Activated naive CD4-positive, alpha-beta T cell treated with anti-CD3 and anti-CD28 coated beads, Interleukin-2, amount 50 U/mL, for 16 hours (primary cell): ENCODE results near the gene PLEKHH1.

Source experiments
- DNase-seq: peaks from one replicate; pipeline ENCODE4 v3.0.0-alpha.2; 2020

PLEKHH1 gene

DNA sequence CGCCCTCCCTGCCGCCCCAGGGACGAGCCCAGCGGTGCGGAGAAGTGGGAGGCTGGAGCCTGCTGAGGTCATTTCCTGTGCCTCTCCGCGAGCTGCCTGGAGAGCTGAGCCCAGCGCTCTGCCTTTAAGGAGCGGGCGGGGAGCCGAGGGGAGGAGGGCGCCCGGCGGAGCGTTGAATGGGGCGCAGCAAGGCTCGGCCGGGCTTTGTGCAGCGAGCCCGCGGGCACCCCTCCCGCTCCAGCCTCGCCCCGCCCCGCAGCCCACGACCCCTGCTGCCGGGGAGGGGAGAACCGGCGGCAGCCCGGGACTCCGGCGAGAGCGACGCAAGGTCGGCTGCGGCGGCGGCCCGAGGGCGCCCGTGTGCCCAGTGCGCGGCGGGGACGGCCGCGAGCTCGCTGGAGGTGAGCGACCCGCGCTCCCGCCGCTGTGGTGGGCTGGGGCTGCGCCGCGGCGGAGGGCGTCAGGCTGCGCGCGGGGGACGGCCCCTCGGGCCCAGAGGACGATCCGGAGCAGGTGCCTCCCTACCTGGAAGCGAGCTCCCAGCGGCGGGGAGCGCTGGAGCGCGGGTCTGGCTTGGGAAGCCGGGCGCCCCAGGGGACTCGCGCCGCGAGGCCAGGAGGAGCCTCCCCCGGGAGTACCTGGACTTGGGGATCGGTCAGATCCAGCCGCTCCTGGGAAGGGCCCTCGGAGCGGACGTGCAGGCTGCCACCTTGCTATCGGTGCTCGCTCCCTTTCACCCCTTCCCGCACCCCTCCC lies at the start of gene PLEKHH1:
TSS of gene PLEKHH1 (plus strand) at position 293 of the 756 bp plus-strand sequence. CDS start 8,578 bp downstream, outside the sequence.
- peak; percentile 63 for DNase-seq

DNA sequence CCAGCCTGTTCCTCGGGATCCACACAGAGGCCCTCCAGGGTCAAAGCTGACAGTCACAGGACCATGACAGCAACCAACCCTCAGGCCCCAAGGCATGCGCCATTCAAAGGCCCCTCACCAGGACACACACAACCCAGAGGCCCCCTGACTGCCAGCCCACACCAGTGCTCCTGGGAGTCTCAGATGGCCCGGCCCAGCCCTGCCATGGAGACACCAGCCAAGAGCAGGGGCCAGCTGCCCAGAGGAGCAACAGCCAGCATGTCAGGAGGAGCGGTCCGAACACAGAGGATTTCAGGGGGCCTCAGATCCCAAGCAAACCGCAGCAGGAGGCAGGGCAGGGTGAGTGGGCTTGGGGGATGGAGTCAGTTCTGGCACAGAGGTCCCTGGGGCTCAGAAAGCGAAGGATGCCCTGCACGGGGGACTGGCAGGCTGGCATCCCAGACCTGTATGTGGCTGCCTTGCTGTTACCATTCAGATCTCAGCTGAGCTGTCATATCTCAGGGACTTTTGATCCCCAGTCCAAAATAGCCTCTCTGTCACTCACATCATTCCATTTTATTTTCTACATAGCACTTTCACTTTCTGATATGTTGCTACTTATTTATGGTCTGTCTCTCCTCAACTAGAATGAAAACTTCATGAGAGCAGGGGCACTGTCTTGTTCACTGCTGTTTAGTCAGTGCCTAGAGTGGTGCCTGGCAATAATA lies 49.4 kb upstream of the PLEKHH1 start:
- no peak for DNase-seq

DNA sequence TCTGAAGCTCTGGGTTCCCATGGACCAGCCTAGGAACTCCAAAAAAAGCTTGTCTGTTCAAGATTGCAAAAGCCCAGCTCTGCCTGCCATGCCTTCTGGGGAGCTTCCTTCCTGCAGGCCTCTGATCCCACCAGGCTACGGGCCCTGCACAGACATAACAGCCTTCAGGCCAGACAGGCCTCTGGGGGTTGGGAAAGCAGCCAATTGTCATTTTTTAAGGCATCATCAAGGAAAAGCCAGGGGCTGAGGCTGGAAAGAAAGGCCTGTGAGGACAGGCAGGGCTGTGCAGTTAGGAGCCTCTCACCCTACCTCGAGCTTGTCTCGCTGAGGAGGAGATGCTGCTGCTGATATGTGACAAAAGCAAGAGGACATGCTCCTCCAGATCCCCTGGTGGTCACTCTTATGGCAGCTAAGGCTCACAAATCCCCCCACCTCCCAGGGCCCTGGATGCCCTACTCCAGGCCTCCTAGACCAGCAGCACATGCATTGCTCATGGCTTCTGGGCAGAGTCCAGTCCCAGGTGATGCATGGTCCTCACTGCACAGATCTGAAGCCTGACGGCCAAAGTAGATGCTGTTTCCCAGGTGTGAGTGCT lies 47.5 kb upstream of the PLEKHH1 start:
- DNase-seq = no peak

DNA sequence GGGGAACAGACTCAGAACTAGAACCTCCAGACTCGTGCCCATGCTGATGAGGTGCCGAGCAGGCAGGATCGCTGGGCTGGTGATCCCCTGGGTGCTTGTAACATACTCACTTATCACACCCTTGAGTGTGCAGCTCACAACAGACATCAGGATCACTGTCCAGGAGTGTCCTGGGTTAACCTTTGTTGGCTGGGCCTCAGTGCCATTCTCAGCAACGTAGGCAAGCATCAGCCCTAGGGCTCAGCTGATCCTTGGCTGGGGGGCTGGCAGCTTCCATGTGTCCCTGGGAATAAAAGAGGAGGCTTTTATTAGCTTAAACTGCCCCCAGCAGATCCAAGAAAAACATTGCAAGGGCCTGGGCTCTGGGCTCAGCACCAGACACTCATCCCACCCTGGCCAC lies 46.2 kb upstream of the PLEKHH1 start:
- DNase-seq = no peak

DNA sequence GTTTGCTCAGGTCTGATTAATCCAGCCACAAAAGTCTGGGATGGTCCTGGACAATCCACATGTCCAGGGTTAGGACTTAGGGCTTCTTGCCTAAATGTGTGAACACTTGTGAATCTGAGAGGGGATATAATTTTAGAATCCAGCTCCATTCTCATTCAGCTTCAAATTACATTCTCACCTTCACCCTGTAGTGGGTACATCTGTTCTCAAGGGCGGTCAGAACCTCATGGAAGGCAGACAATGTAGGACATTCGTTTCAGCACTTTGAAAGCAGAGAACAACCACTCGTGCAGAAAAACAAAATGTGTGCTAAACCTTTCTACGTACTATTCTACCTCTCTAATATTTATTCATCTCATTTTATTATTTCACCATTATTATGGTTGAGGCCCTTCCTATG lies 45.8 kb upstream of the PLEKHH1 start:
- no peak for DNase-seq

DNA sequence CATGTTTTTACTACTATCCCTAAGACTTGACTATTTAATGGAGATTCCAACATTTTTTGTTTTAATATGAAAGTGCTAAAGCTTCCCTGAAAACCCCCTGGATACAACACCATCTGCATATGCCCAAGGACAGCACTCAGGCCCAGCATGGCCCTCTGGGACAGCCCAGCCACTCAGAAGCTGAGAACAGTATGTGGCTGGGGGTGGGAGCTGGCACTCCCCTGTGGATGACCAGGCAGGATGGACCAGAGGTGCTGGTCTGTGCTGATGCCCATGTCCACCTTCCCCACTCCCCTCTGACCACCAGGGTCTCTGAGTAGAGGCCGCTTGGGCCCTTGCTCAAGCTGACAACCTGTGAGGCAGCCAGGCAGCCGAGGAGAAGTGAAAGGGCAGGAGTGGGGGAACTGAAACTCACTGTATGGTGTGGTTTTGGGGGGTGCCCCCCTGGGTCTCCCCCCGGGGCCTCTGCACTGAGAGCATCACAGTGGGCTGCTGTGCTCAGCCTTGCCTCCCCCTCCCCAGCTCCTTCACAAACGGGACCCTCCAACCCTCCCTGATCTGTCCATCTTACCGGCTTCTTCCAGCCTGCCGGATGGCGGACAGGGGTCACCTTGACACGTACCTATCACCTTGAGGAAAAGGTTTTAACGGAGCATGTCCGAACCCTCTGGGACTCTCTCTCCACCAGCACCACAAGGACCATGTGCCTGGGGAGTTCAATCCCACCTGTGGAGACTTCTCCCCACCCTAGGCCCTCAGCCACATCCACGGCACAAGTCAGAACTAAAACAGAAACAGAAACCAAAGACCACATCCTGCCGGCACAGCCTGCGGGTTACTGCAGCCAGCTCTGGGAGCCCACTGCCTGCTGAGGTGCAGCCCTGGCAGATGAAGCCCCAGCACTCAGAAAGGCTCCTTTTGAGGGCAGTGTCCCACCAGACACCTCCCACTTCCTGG lies 44.9 kb upstream of the PLEKHH1 start, which contains the start of gene TMEM229B:
TSS of gene TMEM229B (minus strand) at position 785 of the 957 bp plus-strand sequence. CDS start 14,798 bp downstream, outside the sequence.
- DNase-seq = peak; percentile 62

DNA sequence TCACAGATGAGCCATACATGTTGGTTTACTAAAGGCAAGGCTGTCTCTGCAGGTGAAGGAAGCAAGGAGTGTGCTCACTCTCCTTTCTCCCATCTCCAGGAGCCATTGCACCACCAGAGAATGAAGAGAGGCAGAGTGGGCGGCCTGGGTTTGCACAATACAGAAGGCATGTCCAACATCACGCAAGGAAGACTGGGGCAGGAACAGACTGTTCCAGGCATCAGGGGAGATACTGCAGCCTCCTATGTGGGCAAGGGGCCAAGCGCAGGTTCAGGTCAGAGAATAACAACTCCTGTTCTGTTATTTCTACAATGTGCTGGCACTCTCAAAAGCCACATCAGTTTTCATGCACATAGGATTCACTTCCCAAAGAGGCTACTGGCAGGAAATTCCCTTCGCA lies 42.9 kb upstream of the PLEKHH1 start:
- no peak for DNase-seq

DNA sequence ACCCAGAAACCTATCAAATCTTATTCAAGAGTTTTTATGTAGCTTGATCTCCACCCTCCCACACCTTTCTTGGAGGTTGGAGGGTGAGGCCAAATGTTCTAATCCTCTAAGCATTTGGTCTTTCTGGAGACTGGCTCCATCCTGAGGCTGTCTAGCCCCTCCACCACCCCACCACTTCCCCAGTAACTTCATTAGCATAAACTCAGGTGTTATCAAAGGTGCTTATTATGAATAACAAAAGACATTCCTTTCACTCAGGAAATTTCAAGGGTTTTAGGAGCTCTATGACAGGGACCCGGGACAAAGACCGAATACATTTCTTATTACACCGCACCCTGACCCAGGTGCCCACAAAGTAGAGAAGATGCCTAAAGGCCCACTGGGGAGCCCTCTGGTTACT lies 41.8 kb upstream of the PLEKHH1 start:
- DNase-seq = no peak

DNA sequence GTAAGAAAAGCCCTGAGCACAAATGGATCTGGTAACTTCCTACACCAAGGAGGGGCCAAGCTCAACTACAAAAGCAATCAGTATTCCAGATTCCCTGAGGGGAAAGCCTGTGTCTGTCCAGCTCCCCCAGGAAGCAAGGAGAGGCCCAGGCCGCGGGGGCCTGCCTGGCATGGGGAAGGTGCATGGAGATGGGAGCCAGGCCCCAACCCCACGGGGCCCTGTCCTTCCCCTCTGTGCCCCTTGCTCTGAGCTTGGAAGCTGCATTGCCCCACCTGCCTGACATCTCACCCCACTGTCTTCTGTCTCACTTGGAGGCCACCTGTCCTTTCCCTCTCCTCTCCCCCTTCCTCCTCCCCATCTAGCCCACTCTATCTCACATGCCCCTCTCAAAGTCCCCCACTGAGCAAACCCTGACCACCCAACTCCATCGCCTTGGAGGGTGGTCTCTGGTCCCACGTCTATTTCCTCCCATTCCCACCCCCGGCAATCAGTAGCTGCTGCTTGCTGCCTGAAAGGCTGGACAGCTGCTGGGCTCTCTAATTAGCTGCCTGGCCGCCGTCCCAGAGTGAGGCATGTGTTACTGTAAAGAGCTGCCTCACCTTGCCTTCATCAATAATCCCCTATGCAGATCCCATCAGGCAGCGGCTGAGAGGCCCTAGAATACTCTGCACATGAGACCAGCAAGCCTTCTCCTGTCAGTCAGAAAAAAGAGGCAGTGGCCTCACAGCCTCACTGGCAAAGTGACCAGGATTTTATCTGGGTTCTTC lies 41.2 kb upstream of the PLEKHH1 start:
- DNase-seq = no peak

DNA sequence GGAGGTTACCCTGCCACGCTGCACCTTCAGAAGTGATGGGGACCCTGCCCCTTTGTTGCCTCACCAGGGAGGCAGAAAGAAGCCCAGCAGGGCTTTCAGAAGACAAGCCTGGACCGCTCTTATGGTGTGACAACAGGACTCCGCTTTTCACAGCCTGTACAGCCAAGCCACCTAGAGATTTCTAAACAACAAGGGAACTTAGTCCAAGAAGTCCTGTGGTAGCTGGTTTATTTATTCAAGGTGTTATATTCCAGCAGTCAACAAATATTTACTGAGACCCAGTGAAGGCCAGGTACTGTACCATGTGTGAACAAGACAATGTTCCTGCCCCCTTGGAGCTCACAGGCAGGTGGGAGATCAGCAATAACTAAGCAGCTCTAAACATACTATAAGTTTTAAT lies 40.6 kb upstream of the PLEKHH1 start:
- DNase-seq = no peak

DNA sequence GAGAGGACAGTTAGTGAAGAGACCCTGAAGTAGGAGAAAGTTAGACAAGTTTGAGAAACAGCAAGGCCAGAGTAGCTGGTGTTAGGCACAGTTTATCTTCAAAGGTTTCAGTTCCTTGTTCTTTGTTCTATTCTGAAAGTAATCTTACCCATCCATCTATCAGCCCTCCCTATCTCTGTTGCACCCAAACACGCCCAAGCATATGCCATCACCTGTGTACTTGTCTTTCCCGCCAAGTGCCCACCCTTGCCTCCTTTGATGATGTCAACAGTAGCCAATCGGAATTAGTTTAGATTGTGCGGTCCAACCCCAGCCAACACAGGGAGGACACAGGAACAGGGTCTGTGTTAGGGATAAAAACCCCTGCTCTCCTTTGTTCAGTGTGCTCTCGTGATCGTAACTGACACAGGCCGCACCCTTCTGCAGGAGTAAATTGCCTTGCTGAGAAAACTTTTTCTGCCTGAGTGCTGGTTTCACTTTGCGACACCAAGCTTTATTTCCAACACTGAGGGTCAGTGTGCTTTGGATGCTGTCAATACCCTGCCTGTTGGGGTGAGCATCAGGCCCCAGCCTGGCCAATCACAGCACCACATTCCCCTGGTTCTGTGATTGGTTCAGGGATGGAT lies 39.9 kb upstream of the PLEKHH1 start:
- DNase-seq = no peak

DNA sequence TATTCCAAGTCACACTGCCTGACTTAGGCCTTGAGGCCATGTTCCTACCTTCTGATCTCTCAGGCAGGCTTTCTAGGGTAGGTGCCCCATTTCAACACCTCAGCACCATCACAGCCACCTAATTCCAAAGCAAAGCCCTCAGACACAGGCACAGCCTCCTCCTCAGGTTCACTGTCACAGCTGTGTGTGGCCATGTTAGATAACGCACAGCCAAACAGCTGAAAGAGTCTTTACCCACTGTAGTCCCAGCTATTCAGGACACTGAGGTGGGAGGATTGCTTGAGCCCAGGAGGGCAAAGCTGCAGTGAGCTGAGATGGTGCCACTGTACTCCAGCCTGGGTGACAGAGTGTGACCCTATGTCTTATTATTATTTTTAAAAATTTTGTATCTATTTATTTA lies 37.3 kb upstream of the PLEKHH1 start:
- DNase-seq = no peak

DNA sequence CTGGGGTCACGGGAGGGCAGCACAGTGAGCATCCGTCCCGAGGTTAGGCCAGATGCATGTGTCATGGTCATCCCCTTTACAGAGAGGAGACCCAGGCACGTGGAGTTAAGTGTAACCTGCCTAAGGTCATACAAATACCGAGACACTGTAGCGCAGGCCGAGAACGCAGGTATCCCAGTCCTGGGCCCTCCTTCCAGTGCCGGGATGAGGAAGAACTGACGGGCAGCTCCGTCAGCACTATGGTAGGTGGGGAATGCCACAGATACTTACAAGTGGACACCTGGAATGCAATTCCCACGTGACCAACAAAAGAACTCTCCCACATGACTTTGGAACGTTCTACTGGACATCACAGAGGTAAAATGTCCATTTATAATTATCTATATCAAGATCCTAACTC lies 35.9 kb upstream of the PLEKHH1 start:
- DNase-seq = no peak

DNA sequence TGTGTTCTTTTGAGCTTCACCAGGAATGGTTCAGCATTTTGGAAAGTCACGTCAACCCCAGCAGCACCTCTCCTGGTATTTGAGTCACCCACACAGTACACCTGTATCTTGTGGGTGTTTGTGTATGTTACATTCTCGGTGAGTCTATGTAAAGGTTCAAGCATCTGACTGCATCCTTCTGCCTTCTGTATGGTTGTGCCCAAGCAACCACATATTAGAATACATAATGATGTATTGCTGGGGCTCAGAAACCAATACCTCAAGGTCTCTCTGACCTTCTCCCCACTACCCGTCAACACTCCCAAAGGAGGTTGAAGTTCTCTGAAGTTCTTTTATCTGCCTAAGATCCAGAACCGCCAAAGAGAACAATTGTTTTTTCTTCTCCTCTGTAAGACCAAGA lies 35.4 kb upstream of the PLEKHH1 start:
- no peak for DNase-seq

DNA sequence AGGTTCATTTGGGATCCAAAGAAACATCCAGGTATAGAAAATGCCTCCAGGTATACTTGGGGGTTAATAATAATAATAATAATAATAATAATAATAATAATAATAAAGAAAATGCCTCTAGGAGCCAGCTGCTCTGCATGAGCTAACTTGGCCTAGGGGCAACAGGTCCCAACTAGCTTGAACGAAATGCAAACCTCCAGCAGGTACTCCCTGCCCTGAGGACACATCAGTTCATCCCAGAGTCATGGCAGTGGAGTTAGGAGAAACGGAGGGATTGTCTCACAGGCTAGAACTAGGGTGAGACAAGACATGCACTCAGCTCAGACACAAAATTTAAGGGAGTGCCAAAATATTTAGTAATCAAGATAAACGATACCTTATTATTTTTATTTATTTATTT lies 32.1 kb upstream of the PLEKHH1 start:
- DNase-seq = no peak

DNA sequence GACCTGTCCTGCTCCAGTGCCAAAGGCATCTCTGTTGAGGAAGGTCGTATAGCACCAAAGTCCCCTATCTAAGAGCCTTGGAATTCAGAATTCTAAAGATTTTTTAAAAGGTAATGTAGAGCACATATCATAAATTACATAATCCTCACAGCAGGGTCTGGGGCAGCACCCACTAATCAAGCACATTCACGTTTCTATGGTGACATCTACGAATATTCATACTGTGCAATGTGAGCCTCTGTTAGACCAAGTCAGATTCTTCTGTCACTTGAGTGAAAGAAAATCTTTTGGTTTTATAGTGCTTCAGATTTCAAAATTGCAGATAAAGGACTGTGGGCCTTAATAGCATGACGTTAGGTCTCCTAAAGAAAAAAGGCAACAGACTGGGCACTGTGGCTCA lies 31.4 kb upstream of the PLEKHH1 start:
- DNase-seq = no peak

DNA sequence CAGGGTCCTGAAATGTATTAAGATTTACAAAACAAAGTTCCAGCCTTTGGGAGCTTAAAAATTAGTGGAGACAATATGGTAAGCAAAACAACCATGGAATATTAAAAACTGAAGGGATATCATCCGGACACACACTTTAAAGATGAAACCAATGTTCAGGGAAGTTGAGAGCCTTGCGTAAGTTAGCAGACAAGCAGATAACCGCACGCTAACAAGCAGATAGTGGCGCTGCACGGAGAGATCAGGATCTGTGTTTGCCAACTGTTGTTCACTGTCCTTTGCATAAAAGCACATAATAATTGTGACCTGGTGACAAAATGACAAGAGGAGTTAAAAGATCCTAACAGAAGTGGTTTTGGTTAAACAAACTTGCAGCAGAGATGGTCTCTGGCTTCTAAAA lies 30.2 kb upstream of the PLEKHH1 start:
- no peak for DNase-seq

DNA sequence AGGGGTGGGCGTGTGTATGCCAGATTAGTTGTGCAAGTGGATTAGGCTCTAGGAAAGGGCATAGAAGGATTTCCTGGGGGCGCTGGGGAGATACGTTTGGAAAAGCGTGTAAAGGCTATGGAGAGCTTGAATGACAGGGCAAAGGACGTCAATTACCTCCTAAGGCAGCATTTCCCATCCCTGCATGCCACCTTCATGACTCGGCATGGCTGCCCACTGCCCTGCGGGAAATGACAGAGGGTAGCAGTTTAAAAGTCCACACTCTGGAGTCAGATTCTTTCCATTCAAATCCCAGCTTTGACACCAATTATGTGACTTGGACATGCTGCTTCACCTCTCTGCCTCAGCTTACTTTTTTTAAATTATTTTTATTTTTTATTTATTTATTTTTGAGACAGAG lies 29.8 kb upstream of the PLEKHH1 start:
- DNase-seq = no peak

DNA sequence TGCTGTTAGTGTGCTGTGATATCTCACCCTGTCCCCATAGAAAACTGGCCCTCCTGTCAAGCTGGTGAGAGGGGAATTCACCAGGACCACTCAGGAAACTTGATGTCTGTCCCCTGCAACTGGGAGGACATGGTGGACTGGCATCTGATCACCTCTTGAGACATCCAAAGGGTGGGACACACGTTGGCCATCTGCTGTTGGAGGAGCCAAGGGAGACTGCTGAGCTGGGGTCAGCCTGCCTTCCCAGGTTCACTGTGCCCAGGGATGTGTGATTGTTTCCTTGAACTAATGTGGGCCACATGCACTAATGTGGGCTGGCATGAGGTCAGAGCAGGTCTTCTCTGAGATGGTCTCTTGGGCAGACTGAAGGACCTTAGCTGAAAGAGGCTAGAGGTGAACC lies 27.8 kb upstream of the PLEKHH1 start:
- no peak for DNase-seq

DNA sequence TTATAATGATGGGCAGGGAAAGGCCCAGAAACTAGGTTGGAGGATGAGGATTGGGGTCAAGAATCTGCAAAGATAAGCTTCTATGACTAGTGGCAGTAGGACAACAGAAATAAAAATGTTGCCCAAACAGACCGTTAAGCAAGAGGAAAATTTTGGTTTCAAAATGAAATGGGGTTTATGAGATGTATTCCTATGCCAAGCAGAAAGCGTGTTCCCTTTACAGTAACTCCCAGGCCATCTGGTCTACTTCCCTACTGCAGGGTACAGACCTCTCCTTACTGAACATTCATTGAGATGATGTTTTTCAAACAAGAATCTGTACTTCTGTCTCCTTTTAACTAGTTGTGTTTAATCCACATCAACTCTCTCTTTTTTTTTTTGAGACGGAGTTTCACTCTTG lies 24.1 kb upstream of the PLEKHH1 start:
- DNase-seq = no peak

DNA sequence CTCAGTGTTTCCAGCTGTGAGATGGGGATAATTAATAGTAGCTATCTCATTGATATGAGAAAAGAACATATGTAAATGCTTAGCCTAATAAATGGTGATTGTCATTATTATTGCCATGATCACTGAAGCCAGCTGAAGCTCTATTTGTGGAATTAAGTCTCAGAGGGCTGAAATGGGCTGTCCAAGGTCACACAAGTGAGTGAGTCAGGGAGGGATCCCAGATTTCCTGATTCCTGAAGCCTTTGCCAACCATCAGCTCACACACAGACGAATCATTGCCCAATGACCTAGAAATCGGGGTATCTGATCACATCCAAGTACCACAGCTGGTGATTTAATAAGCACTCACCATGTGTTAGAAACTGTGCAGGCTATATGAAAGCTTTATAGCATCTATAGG lies 23.0 kb upstream of the PLEKHH1 start:
- no peak for DNase-seq

DNA sequence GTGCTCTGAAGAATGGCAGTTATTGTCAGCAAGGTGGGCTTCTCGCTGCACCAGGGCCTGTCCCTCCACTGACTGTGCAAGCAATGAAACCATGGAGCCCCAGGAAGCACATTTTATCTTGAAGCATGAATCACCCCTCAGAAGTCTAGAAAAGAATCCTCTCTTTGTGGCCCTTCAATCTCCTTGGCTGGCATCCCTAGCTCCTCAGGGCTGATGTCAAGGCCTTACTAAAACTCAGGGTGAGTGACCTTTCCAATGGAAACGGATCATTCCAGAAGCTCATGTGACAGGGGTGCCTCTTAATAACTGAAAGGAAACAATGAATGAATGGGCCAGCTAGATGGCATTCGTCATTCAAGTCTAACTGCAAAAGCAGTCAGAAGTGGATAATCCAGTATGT lies 22.3 kb upstream of the PLEKHH1 start:
- DNase-seq = no peak
